PC-3 (cell line): ENCODE results near the gene STXBP1. TPM values are rescaled to one million over a fixed set of nuclear protein-coding genes. Genes with fewer than 3 reads are reported as not detected.

ENCODE experiments used
- ATAC-seq: fragments of 200-7000 bp; cut with Tn5 transposase; 2 replicates; pipeline ENCODE4 v1.9.1; 2020; ENCODE audit warnings: mild to moderate bottlenecking, moderate library complexity
- BruUV-seq: library from RNA; stranded (reverse); fragments of 400-500 nt; replicated peaks from 2 replicates; lab custom pipeline; 2021; lab: Mats Ljungman, UMichigan
- CTCF ChIA-PET: fragments of 300-600 bp; sonication (Branson Sonifier 250); formaldehyde crosslinking; loops from one replicate; lab custom pipeline; 2022; ENCODE audit warnings: antibody characterized with exemption; lab: Charles Lee
- POLR2A ChIA-PET: fragments of 300-600 bp; sonication (Branson Sonifier 250); formaldehyde crosslinking; loops from one replicate; lab custom pipeline; 2022; ENCODE audit warnings: antibody characterized with exemption; ENCODE audit not compliant: unreplicated experiment; lab: Charles Lee
- DNase-seq: peaks from one replicate; pipeline ENCODE4 v3.0.0-alpha.2; 2015
- H2AFZ ChIP-seq: fragments of 300-600 bp; sonication (generic); 2 replicates; pipeline ENCODE4 v1.6.0; 2016; ENCODE audit warnings: antibody characterized with exemption, low read length
- H3F3A ChIP-seq: fragments of 300-600 bp; sonication (generic); one replicate; pipeline ENCODE4 v1.6.0; 2017; ENCODE audit warnings: antibody characterized with exemption, low read length, control low read depth, mild to moderate bottlenecking; ENCODE audit not compliant: unreplicated experiment
- H3K27ac ChIP-seq: fragments of 300-600 bp; sonication (generic); 2 replicates; pipeline ENCODE4 v1.5.1; 2016; ENCODE audit warnings: mild to moderate bottlenecking, low read length
- H3K27me3 ChIP-seq: fragments of 300-600 bp; sonication (generic); 2 replicates; pipeline ENCODE4 v1.6.1; 2016; ENCODE audit warnings: low read length, mixed read lengths
- H3K36me3 ChIP-seq: fragments of 300-600 bp; sonication (generic); 2 replicates; pipeline ENCODE4 v1.6.1; 2016; ENCODE audit warnings: low read depth, mixed run types, low read length, mixed read lengths
- H3K4me1 ChIP-seq: fragments of 300-600 bp; sonication (generic); 2 replicates; pipeline ENCODE4 v1.5.1; 2016; ENCODE audit warnings: low read length; ENCODE audit not compliant: insufficient read depth
- H3K4me2 ChIP-seq: fragments of 300-600 bp; sonication (generic); 2 replicates; pipeline ENCODE4 v1.6.0; 2016; ENCODE audit warnings: low read length
- H3K4me3 ChIP-seq: fragments of 300-600 bp; sonication (generic); 2 replicates; pipeline ENCODE4 v1.5.1; 2016; ENCODE audit warnings: mild to moderate bottlenecking, low read length, mixed read lengths
- H3K79me2 ChIP-seq: fragments of 300-600 bp; sonication (generic); 2 replicates; pipeline ENCODE4 v1.6.1; 2017; ENCODE audit warnings: low read length, mixed read lengths
- H3K9ac ChIP-seq: fragments of 300-600 bp; sonication (generic); 2 replicates; pipeline ENCODE4 v1.6.0; 2016; ENCODE audit warnings: mild to moderate bottlenecking, low read length
- H3K9me2 ChIP-seq: fragments of 300-600 bp; sonication (generic); replicated peaks from 2 replicates; pipeline ENCODE4 v1.6.1; 2016; ENCODE audit warnings: mixed run types, low read length, mixed read lengths
- H3K9me3 ChIP-seq: fragments of 300-600 bp; sonication (generic); 2 replicates; pipeline ENCODE4 v1.6.1; 2016; ENCODE audit warnings: low read length, mixed read lengths
- H4K20me1 ChIP-seq: fragments of 300-600 bp; sonication (generic); 2 replicates; pipeline ENCODE4 v1.6.1; 2016; ENCODE audit warnings: low read length, mixed read lengths
- EZH2 ChIP-seq: fragments of 300-600 bp; sonication (generic); IDR thresholded peaks from one replicate; pipeline ENCODE4 v1.6.1; 2017; ENCODE audit warnings: antibody characterized with exemption, mild to moderate bottlenecking, low read length; ENCODE audit not compliant: unreplicated experiment
- EZH2phosphoT487 ChIP-seq: fragments of 300-600 bp; sonication (generic); IDR thresholded peaks from 2 replicates; pipeline ENCODE4 v1.6.1; 2018; ENCODE audit warnings: mild to moderate bottlenecking, antibody characterized with exemption, low read length, borderline replicate concordance
- intact Hi-C: fragments of 100-400 bp; cut with micrococcal nuclease; formaldehyde crosslinking; loops from 2 replicates; pipeline ENCODE4 v1.9.0; 2023
- total RNA-seq: library from RNA; depleted of rRNA; stranded (reverse); fragments of >200 nt; gene quantifications from 2 replicates; pipeline ENCODE4 v1.2.3, GENCODE V29; 2014
- TF ChIP-seq, protein P1 (sequence below): fragments of 300-600 bp; sonication (generic); conservative IDR thresholded peaks from 2 replicates; pipeline ENCODE4 v1.5.1; 2017; ENCODE audit warnings: antibody characterized with exemption, low read depth, mild to moderate bottlenecking, low read length

The STXBP1 gene
- total RNA-seq, 1 experiment from 2014 or later: 9.1 TPM

DNA sequence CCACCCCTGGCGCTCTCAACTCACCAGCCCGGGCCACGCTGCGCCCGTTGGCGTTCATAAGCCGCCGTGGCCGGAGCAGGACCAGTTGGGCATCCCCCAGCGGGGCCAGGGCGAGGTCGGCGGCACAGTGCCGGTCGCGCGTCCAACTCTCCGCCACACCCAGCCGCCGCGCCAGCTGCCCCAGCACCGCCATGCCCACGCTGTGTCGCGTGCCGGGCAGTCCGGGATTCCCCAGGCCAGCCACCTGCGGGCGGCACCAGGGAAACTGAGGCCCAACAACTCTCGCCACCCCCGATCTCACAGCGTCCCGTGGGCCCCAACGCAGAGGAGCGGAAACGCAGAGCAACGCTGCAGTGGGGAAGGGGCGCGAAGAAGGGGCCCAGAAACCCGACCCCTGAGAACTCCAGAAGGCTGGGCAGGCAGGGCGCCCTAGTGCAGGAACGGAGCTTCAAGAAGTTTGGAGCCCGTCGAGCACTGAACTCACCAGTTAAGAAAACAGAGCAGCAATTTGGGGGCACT lies 102.9 kb downstream of the STXBP1 start:
- ATAC-seq (peak; percentile 52), DNase-seq (no peak)
- Histone ChIP-seq H3K9me2 (no peaks in the 10 kb centered on the region), H3K27me3 (no peaks in the 10 kb centered on the region), H3F3A (no peaks in the 10 kb centered on the region), H3K9ac (peak overlapping the region; percentile 83), H3K27ac (peak overlapping the region; percentile 21; the same call in 1 of the 2 replicates), H3K9me3 (no peaks in the 10 kb centered on the region), H4K20me1 (no peaks in the 10 kb centered on the region), H2AFZ (peak overlapping the region; percentile 86), H3K4me2 (peak overlapping the region; percentile 98), H3K79me2 (peaks cover 16% of the 10 kb centered on the region), H3K4me3 (peak overlapping the region; percentile 97), H3K4me1 (peaks cover 5% of the 10 kb centered on the region; the same call in 1 of the 2 replicates), H3K36me3 (no peaks in the 10 kb centered on the region)
- ChIA-PET POLR2A (no interaction called here), CTCF (interaction anchor here (1.0 to 1.1 kb wide), 2 partner anchors 20 kb away, joined by 3 to 7 read pairs; partner anchors contain the start of gene TOR2A)
- TF ChIP-seq, protein P1, sequence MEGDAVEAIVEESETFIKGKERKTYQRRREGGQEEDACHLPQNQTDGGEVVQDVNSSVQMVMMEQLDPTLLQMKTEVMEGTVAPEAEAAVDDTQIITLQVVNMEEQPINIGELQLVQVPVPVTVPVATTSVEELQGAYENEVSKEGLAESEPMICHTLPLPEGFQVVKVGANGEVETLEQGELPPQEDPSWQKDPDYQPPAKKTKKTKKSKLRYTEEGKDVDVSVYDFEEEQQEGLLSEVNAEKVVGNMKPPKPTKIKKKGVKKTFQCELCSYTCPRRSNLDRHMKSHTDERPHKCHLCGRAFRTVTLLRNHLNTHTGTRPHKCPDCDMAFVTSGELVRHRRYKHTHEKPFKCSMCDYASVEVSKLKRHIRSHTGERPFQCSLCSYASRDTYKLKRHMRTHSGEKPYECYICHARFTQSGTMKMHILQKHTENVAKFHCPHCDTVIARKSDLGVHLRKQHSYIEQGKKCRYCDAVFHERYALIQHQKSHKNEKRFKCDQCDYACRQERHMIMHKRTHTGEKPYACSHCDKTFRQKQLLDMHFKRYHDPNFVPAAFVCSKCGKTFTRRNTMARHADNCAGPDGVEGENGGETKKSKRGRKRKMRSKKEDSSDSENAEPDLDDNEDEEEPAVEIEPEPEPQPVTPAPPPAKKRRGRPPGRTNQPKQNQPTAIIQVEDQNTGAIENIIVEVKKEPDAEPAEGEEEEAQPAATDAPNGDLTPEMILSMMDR: no peak
- TF ChIP-seq EZH2phosphoT487 (peak; percentile 64), EZH2 (no peak)
- no TSS peak for BruUV-seq
- intact Hi-C loops: no loop called here

DNA sequence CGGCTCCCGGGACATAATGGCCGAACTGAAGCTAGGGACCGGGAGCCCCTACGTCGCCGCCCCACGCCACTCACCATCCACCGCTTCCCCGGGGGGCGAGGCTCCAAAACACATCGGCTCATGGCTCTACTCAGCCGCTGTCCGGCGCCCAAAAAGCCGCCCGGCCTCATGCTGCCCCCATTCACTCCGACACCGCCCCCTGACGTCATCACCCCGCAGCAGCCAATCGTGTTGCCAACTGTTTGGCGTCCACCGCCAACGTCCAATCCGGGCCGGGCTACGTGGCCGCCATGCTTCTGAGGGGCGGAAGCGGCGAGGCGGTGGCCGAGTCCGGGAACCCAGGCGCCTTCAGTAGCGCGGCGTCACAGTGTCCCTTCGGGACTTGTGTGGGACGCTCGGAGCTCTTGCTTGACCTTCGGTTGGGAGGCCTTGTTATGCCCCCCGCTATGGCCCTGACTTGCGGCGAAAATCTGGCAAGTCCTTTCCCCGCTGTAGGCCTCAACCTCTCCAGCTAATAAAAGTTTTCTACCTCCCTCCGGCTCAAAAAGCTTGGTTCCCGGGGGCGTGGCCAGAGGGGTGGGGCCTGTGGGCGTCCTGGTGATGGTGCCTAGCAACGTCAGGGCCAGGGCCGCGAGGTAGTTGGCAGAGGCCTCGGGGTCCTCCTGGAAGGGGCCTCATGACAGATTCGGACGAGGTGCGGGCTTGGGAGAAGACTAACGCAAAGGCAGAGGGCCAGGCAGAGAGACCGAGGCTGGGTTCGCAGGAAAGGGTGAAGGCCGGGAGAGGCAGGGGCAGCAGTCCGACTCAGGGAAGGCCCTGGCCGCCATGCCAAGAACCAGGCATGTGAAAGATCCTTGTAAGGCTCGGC lies 103.6 kb downstream of the STXBP1 start, which contains the start of the genes PTRH1 and TTC16:
Gene PTRH1, minus strand, starts transcription at position 194 of the 868 bp plus-strand sequence. Its CDS starts 24 bp downstream, at position 170.
Gene TTC16, plus strand, starts transcription at position 610 of the 868 bp plus-strand sequence. Its CDS starts 67 bp downstream, at position 677.
- TF ChIP-seq EZH2 (no peak), EZH2phosphoT487 (no peak)
- TF ChIP-seq, protein P1: no peak
- Histone ChIP-seq H3K4me1 (peaks cover 5% of the 10 kb centered on the region; the same call in 1 of the 2 replicates), H3K36me3 (no peaks in the 10 kb centered on the region), H3K9me2 (no peaks in the 10 kb centered on the region), H3K4me2 (peak within 1 kb of the TSS; percentile 98), H3K27me3 (no peaks in the 10 kb centered on the region), H3F3A (no peaks in the 10 kb centered on the region), H3K4me3 (peak within 1 kb of the TSS; percentile 97), H4K20me1 (no peaks in the 10 kb centered on the region), H3K9ac (peak within 1 kb of the TSS; percentile 83), H3K79me2 (peaks cover 16% of the 10 kb centered on the region), H3K27ac (peak within 1 kb of the TSS; percentile 21; the same call in 1 of the 2 replicates), H3K9me3 (no peaks in the 10 kb centered on the region), H2AFZ (peak within 1 kb of the TSS; percentile 86)
- peak; percentile 92 for ATAC-seq
- ChIA-PET CTCF (interaction anchor here (1.0 kb wide), 1 partner anchor 19 kb away, joined by 7 read pairs; the partner anchor contains the start of gene TOR2A), POLR2A (no interaction called here)
- TSS peak; percentile 72 for BruUV-seq
- intact Hi-C loops: no loop called here
- peak; percentile 94 for DNase-seq
